HFF-Myc (cell line): ENCODE measurements around the gene ZNF816.
"Not testable (repeated sequence)": the region's sequence is repeated elsewhere in the genome, so short reads cannot be mapped to it uniquely, and the experiment has no call there.

ENCODE experiments used
- DNase-seq: peaks from one replicate; pipeline ENCODE4 v3.0.0-alpha.2; 2011; ENCODE audit warnings: low read depth; ENCODE audit errors: extremely low read depth
- H3K4me3 ChIP-seq: replicated peaks from 2 replicates; pipeline ENCODE4 v1.5.1; 2011; ENCODE audit warnings: low read depth, mild to moderate bottlenecking, control low read depth, low read length
- CTCF ChIP-seq: IDR thresholded peaks from 2 replicates; pipeline ENCODE4 v1.5.1; 2012; ENCODE audit warnings: mild to moderate bottlenecking, low read depth, low read length, control low read depth; ENCODE audit errors: missing control alignments

The ZNF816 gene

GRCh38 chr19:52948025-52948770 is 14.5 kb downstream of the ZNF816 start:
- no peak overlapping the region for H3K4me3 ChIP-seq
- DNase-seq = no peak
- TF ChIP-seq CTCF = no peak

- TF ChIP-seq CTCF = no peak
- DNase-seq = no peak
- H3K4me3 ChIP-seq = no peak overlapping the region
Observed at GRCh38 chr19:52946322-52947310, 16.1 kb downstream of the ZNF816 start.

GRCh38 chr19:52945652-52946321 is 16.9 kb downstream of the ZNF816 start:
- H3K4me3 ChIP-seq = no peak overlapping the region

GRCh38 chr19:52944703-52945493 is 17.8 kb downstream of the ZNF816 start:
- not testable (repeated sequence) for DNase-seq, H3K4me3 ChIP-seq

More at GRCh38 chr19:52945652-52946321, 16.9 kb downstream of the ZNF816 start:
- TF ChIP-seq CTCF = no peak
- no peak for DNase-seq

- DNase-seq = no peak
- H3K4me3 ChIP-seq = no peak overlapping the region
- no peak for TF ChIP-seq CTCF
Observed at GRCh38 chr19:52943884-52944643, 18.6 kb downstream of the ZNF816 start.

GRCh38 chr19:52943134-52943883 is 19.4 kb downstream of the ZNF816 start:
- peak overlapping the region; percentile 54 for H3K4me3 ChIP-seq
- DNase-seq = no peak
- no peak for TF ChIP-seq CTCF
